NCI-H524 (cell line): ENCODE results near the gene EMC8.

Experiments
- DNase-seq, 2 experiments: peaks; one replicate each; lab custom pipeline; 2025; lab: John Stamatoyannopoulos, UW

The EMC8 gene

DNA sequence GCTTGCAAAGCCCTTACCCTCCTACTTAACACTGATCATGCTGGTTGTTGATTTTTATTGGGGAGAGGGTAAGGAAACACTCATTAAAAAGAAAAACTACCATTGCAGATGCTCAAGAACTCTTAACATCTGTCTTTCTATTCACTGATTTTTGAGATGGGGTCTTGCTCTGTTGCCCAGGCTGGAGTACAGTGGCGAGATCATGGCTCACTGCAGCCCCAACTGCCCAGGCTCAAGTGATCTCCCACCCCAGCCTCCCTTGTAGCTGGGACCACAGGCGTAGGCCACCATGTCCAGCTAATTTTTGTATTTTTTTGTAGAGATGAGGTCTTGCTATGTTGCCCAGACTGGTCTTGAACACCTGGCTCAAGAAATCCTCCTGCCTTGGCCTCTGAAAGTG is 14.5 kb downstream of the EMC8 start:
- DNase-seq = no peak

DNA sequence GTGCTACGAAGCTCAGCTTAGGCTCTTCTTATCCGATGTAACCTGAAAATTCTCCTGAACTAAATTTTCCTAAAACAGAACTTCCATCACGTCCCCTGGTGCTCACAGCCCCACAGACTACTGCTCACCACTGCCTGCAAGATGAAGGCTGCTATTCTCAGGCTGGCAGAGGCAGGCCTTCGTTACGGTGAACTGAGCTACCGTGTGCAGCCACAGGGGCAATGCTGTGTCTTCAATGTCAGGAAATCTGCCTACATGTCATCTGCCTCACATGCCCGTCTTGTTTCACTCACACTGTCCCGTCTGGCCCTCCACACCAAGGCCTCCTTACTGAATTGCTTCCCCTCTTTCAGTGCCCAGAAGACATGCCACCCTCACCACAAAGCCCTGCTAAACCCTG is 15.9 kb downstream of the EMC8 start:
- DNase-seq = no peak

DNA sequence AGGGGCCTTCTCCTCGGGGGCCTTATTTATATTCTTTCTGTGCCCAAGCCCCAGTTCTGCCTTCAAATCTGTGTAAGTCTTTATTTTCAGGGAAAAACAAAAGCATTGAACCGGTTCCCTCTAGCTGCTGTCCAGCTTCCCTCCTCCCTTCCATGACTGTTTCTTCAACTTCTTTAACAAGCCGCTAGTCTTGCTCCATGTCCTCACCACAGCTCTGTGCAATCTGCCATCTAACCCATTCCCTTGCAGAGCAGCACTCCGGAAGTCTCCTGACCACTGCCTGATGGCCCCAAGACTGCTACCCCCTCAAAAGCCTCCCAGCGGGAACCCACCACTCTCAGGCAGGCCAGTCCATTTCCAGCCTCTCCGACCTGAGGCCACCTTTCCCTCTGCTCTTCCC is 16.9 kb downstream of the EMC8 start:
- DNase-seq = no peak

DNA sequence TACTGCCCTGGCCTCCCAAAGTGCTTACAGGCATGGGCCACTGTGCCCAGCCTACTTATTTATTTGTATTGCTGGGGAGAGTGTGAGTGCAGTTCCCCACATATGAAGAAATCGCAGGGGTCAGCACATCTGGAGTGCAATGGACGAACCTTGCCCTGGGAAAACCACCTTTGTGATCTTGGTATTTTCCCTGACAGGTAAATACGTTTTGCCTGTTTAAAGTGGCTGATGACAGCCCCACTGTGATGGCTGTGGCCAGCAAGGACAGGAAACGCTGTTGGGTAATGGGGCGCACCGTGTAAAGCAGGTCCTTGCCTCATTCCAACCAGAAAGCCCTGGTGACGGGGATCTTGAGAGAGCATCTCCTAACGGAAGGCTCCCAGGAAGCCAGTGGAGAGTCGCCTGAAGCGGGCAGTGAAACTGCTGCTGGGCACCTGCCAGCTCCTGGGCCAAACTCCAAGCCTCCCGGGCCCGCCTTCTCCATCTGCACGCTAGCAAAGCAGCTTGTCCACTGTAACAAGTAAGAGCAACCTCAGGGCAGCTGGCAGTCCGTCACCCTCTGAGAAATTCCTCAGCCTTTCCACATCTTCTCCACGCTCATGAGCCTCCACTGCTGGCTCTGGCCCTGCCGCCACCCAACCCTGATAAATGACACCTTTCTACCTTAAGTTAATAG is 17.5 kb downstream of the EMC8 start:
- peak; percentile 15 to 64 for DNase-seq

DNA sequence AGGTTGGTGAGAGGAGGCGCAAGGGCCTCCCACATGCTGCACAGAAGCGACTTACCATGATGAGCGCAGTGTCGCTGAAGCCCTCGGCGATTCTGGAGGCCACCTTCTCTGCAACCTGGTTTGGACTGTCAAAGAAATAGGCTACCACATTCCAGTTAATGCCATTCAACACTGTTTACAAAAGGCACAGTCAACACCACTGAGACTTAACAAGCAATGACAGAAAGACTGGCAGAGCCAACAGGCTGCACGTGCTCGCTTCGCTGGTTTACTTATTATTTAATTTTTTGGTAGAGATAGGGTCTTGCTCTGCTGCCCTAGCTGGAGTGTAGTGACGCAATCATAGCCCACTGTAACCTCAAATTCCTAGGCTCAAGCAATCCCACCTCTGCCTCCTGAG is 18.2 kb downstream of the EMC8 start:
- no peak for DNase-seq

DNA sequence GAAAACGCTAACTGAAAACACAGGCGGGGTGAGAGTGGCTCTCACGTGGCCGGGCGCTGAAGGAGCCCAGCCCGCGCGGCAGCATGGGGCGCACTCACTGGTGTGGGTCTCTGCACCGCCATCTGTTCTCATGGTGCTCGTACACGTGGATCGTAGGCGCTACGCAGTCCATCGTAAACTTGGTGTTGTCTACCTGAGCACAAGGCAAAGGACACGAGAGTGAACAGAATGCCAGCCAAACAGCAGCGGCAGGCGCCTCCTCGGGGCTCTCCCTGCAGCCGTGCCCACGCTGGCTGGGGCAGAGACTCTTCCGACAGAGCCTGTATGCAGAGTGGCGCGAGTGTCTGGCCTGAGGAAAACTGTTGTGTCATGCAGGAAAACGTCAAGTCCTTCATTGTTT is 19.1 kb downstream of the EMC8 start:
- DNase-seq = no peak

DNA sequence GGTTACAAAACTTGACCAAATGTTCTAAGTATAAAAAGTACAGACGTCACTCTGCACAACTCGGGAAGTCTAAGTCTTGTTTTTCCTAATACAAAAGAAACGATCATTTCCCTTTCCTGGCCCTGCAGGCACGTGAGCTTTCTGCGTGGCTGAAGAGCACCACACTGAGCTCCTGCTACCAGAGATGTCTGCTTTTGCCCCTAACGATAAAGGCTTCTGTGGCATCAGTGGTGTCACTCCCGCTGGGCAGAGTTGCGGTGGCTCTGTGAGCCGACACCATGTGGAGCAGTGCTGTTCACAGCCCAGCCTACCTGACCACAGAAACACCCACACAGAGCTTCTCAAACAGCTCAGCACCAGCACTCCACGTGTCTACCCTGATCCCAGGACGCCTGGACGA is 20.5 kb downstream of the EMC8 start:
- no peak for DNase-seq

DNA sequence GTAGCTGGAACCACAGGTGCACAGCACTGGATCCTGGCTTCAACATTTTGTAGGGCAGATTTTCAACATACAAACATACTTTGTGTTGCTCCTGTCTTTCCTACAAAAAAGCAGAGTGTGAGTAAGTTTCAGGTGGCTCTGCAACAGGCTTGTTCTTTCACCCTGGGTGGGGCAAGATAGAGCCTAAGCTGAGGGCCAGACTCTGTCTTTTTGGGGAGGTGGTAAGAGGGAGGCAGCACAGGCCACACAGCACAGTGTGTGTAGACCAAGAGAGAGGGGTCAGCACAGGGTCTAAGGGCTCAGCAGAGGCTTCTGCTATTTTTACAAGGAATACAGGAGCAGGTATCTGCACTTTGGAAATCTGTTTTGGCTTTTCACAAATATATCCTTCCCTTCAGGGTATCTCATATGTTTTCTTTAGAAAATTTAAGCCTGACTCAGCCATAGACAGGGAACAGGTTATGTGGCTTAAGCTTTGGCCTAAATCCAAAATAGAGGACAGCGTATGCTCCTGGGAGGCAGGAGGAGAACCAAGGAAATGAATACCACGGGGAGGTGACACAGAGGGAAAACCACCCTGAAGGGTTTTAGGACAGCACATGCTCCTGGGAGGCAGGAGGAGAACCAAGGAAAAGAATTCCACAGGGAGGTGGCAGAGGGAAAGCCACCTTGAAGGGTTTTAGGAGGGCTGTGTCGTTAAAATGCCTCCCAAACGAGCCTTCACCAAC is 21.6 kb downstream of the EMC8 start:
- no peak for DNase-seq

DNA sequence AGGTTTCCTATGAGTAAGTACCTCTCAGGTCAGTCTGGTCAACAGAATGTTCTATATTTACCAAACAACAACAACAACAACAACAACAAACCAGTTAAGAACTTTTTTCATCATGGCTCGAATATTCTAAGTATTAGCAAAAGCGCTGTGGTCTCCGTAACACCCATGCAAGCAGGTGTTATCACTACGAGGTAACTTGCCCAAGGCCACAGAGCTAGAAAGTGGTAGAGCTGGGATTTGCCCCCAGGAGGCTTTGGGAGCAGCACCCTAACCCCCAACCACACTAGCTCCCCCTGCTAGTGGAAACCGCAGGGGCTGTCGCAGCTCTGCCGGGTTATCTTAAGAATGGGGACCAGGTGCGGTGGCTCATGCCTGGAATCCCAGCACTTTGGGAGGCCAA is 24.5 kb downstream of the EMC8 start:
- no peak for DNase-seq

DNA sequence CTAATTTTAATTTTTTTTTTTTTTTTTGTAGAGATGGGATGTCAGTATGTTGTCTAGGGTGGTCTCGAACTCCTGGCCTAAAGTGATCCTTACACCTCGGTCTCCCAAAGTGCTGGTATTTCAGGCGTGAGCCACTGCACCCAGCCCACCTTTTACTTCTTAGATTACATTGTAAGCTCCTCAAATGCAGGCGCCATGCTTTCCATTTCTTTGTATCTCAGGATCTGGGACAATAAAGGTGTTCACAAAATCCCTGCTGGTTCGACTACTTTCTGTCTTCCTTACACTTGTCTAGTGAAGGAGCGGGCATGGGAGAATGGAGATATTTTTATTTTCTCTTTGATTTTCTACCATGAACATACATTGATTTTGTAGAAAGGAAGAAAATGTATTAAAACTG is 25.2 kb downstream of the EMC8 start:
- DNase-seq = no peak

DNA sequence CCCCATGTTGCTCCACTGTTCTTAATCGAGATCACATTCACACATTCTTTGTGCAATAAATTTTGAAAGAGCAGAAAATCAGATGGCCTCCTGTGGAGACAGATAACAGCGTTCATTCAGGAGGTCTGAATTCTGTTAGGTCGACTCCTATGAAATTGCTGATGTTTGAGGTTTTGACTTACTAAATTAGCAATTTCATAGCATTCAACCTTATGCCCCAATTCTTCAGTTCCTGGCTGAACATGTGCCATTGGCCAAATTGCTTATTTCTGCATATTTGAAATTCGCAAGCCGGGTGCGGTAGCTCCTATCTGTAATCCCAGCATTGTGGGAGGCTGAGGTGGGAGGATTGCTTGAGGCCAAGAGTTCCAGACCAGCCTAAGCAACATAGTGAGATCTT is 26.3 kb downstream of the EMC8 start:
- DNase-seq = no peak

DNA sequence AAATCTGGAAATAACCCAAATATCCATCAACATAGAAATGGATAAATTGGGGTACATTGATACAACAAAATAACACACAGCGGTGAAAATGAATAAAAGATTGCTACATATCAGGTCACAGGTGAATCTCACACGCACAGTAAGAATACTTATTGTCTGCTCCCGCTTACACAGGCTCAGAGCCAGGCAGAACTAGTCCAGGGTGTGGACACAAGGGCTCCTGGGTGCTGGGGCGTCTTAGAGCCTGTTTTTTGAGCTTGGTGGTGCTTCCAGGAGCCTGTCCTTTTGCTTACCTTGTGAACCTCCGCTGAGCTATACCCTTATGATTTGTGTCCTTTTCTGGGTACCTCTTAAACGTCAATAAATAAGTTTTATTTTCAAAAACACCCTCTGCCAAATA is 28.6 kb downstream of the EMC8 start:
- DNase-seq = no peak

DNA sequence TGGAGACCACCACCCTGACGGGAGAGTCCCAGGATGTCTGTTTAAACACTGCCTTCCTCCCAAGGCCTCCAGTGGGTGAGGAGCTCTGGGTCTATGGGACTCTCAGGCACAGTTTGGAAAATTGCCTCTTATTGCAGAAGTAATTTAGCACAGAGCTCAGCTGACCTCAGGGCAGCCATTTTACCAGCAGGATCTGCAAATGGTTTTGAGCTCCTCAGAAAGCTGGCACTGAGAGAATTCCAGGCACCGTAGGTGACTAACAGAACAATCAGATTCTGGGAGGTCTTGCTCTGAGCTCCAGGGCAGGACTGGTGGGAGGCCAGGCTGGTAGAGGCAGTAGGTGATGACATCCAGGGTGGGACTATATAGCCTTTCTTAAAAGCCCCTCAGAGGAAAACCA is 31.1 kb downstream of the EMC8 start:
- no peak for DNase-seq

DNA sequence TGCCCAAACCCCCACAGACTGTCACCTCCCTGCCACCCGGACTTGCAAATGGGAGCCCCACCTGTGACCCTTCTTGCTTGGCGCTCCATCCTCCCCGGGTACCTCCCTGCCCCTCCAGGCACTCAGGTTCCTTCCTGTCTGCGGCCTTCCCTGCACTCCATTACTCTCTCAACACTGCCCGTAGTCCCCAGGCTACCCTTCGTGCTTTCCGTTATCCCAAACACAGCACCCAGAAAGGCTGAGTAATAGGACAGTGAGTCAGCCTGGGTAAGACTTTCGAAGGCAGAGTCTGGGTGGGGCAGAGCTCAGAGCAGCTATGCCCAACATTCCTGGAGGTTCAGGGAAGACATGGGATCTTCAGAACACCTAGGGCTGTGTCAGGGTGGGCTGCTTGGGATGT is 31.8 kb downstream of the EMC8 start:
- DNase-seq = no peak

DNA sequence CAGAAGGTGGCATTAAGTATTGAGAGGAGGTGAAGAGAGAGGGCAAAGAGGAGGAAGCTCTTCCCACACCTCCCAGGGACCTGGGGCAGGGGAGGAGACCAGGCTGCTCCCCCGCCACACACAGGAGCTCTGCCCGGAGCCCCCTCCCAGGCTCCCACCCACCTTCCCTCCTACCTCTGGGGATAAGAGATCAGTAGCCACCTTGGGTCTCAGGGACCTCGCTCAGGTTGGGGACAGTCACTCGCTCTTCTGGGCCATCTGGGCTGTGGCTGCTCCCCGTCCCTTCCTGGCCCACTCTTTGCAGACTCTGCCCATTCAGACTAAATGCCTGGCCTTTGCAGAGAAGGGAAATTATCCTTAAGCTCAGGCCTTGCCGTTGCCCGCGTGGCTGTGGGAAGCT is 33.6 kb downstream of the EMC8 start:
- no peak for DNase-seq

DNA sequence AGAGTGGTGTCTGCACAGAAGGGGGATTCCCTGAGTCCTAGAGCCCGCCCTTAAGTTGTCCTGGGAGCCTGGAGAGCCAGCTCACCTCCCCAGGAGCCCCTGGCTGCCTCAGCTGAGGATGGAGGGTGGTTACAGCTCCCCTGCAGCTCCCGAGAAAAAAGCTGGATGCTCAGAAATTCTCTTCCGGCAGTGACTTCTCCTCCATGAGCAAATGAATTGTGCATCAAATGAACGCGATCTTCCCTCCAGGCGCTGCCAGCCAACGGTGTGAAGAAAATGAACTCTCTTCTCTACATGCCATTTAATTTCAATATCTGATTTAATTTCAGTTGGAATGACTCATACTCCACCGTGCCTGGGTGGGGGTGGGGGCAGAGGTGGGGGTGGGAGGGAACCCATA is 34.1 kb downstream of the EMC8 start:
- no peak for DNase-seq

DNA sequence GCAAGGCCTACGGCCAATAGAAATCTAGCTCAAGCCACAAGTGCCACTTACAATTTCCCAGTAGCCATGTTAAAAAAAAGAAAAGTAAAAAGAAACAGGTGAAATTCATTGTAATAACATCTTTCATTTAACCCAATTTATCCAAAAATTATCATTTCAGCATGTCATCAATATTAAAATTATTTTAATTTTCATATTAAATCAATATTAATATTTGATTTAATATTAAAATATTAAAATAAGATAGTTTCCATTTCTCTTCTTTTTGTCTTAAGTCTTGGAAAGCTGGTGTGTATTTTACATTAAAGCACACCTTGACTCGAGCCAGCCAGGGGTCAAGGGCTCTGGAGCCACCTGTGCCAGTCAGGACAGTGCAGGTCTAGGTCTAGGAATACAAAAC is 35.7 kb downstream of the EMC8 start:
- DNase-seq = no peak

DNA sequence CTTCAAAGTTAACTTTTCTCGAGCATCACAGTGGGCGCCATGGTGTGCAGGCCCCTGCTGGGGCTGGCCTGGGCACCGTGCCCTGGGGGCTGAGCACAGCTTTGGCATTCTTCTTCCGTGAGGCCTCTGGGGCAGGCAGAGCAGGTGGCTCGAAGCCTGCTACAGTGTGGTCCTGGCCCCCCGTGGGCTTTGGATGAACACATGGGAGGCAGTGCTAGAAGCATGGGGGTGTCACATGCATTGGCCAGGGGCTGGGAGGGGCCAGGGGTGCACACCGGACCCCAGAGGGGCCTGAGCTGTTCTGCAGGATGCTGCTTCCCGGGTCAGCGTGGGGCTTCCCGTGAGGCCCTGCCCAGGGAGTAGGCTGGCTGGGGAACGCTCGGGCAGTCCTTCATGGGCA is 36.4 kb downstream of the EMC8 start:
- DNase-seq = no peak

DNA sequence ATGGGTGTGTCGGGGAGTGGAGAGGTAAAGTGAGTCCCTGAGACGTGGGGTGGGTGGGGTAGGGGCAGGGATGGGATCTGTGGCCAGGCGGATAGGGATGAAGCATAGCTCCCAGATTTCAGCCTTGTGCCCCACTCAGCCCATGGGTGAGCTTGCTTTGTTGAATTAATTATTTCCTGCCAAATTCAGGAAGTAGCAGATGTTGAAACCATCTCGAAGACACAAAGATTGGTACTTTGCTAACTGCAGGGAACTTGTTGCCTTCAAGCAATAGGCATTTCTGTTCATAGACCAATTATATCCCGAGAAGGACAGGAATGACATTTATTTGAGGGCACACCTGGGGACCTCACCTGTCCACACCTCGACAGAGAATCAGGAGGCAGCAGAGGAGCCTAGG is 37.5 kb downstream of the EMC8 start:
- no peak for DNase-seq

DNA sequence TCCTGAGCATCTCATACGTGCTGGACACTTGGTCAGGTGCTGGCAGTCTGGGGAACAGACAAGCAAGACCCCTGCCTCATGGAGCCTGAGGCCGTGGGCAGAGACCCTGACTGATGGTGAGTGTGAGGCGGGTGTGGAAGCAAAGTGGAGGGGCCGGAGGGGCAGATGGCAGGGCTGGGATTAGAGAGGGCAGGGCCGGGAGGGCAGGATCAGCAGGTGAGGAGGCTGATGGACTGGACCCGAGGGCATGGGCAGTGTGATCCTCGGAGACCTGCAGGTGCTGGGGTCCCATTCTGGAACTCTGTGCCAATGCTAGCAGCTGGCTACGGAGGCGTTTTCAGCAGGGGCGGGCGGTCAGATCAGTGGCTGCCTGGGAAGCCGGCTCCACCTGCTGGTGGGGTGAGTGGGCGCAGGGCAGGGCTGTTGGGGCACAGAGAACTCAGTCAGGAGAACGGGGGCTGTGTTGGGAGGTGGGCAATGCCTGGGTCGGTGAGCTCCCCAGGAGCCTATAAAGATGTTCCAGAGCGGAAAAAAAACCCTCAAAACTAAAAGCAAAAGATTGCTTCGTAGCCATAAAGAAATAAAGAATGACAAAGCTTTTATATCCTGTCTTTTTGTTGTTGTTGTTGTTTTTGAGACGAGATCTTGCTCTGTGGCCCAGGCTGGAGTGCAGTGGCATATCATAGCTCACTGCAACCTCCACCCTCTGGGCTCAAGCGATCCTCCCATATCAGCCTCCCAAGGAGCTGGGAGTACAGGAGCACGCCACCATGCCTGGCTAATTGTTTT is 39.5 kb downstream of the EMC8 start:
- DNase-seq = peak; percentile 32 to 48

DNA sequence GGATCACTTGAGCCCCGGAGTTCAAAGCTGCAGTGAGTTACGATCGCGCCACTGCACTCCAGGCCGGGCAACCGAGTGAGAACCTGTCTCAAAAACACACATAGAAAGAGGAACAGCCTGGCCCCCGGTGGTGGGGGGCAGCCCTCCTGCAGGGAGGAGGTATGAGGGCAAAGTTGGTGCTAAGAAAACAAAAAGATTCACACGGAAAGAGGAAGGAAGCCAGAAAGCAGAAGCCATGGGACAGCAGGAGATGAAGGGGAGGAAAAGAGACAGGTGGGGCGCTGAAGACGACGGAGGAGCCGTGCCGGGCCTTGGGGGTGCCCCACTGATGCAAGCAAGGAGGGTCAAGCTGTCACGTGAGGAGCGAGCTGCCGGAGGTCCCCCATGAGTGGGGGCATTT is 40.2 kb downstream of the EMC8 start:
- DNase-seq = no peak

DNA sequence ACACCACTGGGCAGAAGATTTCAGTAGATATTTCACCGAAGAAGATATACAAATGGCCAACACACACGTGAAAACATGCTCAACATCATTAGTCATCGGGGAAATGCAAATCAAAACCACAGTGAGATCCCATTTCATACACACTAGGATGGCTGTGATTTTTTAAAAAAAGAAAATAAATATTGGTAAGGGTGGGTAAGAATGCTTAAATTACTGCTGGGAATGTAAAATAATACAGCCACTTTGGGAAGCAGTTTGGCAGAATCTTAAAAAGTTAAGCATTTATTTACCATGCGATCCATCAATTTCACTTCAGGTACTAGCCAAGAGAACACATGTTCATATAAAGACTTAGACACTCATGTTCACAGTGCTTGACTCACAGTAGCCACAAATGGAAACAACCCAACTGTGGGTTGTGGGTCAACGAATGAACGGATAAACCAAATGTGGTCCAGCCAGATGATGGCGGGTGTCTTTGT is 42.0 kb downstream of the EMC8 start:
- DNase-seq = no peak
